Activated gamma-delta T cell treated with Interleukin-2 at 50 U/mL for 16 hours (primary cell): Measurements from ENCODE around the gene IL4.
"Not testable (repeated sequence)": the region's sequence is repeated elsewhere in the genome, so short reads cannot be mapped to it uniquely, and the experiment has no call there.

Experiments used
- DNase-seq: peaks from one replicate; pipeline ENCODE4 v3.0.0-alpha.2; 2020

The IL4 gene

DNA sequence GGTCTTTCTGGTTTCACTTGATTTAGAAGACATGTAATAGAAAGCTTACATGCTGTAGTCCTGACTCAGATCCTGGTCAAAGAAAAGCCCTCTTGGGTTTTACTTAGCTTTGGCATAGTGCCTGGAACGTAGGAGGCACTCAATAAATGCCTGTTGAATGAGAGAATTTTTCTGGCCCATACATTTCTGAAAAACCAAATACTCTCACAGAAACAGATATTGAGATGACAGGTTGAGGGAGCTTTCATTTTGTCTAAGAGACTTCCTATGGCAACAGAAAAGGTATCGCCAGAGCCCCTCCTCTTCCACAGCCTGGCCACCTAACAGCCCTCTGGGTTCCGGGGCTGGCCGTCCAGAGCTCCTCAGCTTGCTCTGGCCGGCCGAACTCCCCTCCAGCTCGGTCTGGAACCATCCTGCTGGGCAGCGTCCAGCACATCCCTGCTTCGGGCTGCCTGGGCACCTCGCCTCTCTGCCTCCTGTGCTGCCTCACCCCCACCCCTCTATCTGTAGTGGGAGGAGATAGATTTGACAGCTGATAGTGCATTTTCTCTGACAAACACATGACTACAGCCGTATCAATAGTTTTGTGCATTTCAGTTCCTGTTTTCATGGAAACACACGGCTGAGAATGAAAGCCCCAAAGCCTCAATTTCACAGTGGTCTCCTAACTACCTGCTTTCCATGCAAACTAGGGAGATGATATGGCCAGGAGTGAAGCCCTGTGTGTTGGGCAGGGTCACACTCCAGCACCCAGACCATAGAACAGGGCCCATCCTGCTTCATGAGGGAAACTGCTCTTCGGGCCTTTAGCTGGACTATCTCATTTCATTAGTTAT, 1.1 kb downstream of the IL4 start:
- DNase-seq, result no peak

- DNase-seq, result no peak
Measured at GRCh38 chr5:132675936-132676689, 2.3 kb downstream of the IL4 start.

DNA sequence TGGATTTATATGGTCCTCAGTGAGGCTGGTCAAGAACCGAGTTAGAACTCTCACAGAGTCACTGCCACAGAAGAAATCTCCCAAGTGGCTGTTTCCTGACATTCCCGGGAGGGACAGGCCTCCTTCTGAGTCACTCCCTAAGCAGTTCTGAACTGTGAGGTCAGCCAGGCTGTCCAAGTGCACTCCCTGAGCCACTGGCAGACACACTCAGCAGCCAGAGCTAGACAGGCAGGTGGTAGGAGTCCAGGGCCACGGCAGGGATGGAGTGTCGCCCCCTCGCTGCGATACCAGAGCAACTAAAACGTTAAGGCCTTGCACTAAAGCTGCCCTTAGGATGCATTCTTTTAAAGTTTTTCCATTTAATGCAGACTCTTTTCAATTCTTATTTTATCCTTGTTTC, 3.4 kb downstream of the IL4 start:
- no peak for DNase-seq

GRCh38 chr5:132677682-132678400, 4.1 kb downstream of the IL4 start:
- no peak for DNase-seq

- DNase-seq, result no peak
Measured at GRCh38 chr5:132678735-132679134, 4.9 kb downstream of the IL4 start.

GRCh38 chr5:132679166-132679565, 5.4 kb downstream of the IL4 start:
- no peak for DNase-seq

DNA sequence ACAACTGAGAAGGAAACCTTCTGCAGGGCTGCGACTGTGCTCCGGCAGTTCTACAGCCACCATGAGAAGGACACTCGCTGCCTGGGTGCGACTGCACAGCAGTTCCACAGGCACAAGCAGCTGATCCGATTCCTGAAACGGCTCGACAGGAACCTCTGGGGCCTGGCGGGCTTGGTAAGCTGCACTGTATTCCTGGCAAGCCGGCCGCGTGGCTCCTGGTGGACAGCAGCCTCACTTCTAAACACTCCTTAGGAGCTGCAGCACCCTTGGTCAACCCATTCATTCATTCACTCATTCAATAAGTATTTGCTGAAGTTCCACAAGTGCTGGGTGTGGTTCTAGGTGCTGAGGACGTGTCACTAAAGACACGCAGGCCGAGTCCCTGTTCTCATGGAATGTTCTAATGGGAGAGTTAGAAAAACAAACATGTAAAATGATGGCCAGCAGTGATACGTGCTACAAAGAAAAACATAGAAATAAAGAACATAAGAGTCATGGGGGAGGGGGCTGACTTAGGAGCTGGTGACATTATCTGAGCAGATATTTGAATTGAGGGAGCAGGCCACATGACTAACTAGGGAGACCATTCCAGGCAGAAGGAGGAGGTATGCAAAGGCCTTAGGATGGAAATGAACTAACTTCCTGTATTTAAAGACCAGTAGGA, 6.1 kb downstream of the IL4 start:
- DNase-seq, result no peak

GRCh38 chr5:132680780-132681475, 7.1 kb downstream of the IL4 start:
- DNase-seq, result no peak

GRCh38 chr5:132681476-132681831, 7.7 kb downstream of the IL4 start:
- DNase-seq, result no peak

DNA sequence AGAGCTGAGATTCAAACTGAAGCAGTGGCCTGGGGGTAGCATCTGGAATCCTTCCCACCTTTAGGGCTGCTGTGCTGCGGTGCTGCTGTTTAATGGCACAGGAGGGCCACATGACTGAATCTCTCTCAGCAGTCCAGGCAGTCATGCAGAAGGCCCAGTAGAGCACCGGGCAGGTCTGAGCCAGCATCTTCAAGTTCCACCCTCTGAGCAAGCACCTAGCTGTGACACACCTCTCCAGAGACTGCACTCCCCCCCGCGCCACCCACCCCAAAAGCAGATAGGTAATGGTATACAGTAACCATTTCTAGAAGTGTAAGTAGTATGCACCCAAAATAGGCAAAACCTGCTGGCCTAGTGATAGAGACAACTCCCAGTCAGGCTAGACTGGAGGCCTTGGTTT, 8.2 kb downstream of the IL4 start:
- DNase-seq, result no peak

DNA sequence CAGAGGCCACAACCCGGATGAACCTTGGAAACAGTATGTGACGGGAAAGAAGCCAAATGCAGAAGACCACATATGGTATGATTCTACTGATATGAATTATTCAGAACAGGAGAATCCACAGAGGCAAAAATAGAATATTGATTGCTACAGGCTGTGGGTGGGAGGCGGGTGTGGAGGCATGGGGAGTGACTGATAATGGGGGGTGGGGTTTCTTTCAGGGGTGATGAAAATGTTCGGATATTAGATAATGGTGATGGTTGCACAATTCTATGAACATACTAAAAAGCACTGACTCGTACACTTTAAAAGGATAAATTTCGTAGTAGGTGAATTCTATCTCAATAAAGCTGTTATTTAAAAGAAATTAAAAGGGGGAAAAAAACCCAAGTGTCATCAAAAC, 10.7 kb downstream of the IL4 start:
- DNase-seq, result no peak

DNA sequence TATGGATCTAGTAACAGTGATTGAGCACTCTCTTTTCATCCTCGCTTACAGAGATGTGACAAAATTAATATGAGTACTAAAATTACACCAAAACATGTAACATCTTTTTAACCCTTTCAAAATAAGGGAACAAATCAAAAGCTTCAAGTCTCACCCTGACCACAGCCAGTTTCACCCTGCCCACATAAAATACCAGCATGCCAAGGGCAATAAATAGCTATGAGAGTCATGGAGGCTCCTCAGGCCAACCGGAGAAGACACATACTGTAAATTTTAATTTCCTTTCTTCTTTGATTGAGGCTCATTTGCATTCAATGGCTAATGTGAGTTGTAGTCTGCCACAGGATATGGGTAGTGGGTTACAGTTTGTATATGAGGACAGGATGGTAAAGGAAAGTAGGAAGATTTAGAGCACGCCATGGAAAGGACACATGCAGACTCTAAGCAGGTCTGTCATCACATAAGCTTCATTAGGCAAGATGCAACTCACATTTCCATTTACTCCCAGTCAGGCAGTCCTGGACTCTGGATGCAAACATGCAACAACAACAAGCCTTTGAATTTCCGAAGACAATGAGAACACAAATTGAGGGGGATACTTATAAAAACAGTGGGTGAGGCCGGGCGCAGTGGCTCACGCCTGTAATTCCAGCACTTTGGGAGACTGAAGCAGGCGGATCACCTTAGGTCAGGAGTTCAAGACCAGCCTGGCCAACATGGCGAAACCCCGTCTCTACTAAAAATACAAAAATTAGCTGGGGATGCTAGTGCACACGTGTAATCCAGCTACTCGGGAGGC, 11.3 kb downstream of the IL4 start:
- no peak for DNase-seq

- DNase-seq, result no peak
Measured at GRCh38 chr5:132686193-132686592, 12.4 kb downstream of the IL4 start.

DNA sequence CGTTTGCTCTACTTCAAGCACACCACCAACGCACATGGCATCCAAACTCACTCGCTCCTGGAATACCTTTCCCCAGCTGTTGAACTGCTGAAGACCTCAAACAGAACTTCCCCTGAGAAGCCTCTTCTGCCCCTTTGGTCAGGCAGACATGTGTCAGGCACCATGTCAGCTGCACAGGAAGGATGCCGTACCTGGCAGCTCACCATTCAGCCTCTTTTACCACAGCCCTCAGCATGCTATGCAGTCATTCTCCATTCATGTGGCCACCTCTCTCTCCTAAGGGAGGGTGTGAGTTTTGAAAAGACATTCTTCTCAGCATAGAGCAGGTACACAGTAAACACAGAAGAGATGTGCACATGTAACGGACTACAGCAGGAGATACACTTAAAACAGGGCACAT, 14.2 kb downstream of the IL4 start:
- DNase-seq, result peak; percentile 53

GRCh38 chr5:132688536-132689339, 14.9 kb downstream of the IL4 start:
- no peak for DNase-seq

GRCh38 chr5:132689513-132689912, 15.7 kb downstream of the IL4 start:
- DNase-seq, result no peak

GRCh38 chr5:132690156-132690555, 16.4 kb downstream of the IL4 start:
- no peak for DNase-seq

GRCh38 chr5:132691755-132692631, 18.2 kb downstream of the IL4 start:
- DNase-seq, result not testable (repeated sequence)

DNA sequence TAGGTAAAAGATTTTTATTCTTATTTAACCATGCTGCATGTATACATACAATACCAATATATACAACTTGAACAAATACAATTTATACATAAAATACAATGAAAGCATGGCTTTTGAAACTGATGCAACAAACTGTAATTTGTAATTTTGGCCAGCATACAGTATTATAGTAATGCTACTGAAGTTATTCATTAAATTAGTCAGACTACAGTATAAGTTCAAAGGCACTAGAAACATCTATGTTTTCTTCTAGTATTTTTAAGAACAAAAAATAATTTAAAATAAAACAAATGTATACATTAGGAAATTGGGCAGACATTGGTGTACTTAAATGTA, 18.8 kb downstream of the IL4 start:
- DNase-seq, result no peak

DNA sequence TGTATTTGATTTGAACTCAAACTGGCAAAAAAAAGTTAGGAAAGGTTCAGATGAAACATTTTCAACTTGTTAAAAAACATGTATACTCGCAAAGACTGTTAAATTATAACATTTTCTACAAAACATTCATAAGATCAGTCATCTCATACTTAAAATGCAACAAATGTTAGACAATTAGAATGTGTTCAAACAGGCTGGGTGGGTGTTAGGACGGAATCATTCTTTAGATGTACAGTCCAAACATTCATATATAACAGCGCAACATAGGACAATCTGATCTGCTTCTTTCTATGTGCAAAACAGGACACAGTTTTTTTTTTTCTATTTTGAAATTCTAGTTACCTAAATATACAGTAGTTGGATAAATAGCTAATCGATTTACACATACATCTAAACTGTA, 22.2 kb downstream of the IL4 start:
- DNase-seq, result no peak
